Stimulated activated naive CD8-positive, alpha-beta T cell treated with anti-CD3 and anti-CD28 coated beads, Interleukin-15, Interleukin-2, amounts not matched to agents 100 U/mL and 50 U/mL, for 24 hours (primary cell): Measurements from ENCODE around the gene ZFP36.
A peak's percentile ranks its signal among the peaks of the same experiment; 100 is the strongest.
"Not testable (repeated sequence)": the region's sequence is repeated elsewhere in the genome, so short reads cannot be mapped to it uniquely, and the experiment has no call there.

ENCODE experiments used
- ATAC-seq: fragments of 150-1000 bp; cut with Tn5 transposase; one replicate; pipeline ENCODE4 v1.10.0; 2021
- DNase-seq: peaks from one replicate; pipeline ENCODE4 v3.0.0; 2021

Gene ZFP36, protein sequence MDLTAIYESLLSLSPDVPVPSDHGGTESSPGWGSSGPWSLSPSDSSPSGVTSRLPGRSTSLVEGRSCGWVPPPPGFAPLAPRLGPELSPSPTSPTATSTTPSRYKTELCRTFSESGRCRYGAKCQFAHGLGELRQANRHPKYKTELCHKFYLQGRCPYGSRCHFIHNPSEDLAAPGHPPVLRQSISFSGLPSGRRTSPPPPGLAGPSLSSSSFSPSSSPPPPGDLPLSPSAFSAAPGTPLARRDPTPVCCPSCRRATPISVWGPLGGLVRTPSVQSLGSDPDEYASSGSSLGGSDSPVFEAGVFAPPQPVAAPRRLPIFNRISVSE

DNA sequence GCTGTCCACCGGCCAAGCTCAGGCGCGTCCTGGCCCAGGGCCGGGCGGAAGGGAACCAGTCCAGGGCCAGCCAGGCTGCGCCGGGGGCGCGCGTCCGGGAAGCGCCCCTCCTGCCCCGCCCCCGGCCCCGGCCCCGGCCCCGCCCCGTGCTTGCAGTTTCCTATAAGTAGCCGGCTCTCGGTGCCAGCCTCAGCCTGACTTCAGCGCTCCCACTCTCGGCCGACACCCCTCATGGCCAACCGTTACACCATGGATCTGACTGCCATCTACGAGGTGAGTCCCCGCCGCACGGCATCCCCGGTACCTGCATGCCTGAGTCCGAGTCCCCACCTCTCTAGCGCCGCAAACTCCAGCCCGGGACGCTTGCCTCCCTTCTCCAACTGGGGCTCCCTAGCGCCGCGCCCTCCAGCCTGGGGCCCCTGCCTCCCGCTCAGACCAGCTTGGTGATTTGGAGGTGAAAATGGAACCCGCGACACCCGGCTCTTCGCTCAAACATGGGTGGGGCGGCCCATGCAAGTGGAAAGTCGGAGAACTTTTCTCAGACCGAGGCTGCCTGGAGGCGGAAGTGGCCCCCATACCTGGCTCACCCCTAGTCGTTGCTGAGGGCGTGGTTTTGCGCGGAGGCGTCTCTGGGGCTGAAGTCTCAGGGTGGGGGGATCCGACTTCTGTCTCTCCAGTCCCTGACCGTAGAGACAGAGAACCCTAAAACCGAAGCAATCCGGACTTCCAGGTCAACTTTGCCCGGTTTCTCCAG is at the start of gene ZFP36:
ZFP36 (plus strand) TSS at position 192 of the 754 bp plus-strand sequence; CDS start at position 250, 58 bp downstream.
- DNase-seq (peak; percentile 91), ATAC-seq (peak; percentile 33)

DNA sequence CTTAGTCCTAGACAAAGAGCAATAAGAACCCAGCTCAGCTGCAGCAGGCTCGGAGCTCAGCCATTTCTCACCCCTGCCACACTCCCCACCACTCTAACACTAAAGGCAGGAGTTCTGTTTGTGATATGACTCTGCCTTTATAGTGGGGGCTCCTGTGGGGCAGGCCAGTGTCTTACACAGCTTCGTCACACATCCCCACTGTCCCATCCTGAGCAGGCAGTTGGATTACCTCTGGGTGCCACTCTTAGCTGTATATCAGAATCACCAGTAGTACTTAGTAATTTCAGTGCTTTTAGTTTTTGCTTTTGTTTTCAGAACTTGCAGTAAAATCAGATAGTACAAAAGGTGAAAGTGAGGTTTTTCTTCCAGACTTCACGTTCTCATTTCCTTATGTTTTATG is 47.6 kb upstream of the ZFP36 start:
- ATAC-seq = no peak
- no peak for DNase-seq

DNA sequence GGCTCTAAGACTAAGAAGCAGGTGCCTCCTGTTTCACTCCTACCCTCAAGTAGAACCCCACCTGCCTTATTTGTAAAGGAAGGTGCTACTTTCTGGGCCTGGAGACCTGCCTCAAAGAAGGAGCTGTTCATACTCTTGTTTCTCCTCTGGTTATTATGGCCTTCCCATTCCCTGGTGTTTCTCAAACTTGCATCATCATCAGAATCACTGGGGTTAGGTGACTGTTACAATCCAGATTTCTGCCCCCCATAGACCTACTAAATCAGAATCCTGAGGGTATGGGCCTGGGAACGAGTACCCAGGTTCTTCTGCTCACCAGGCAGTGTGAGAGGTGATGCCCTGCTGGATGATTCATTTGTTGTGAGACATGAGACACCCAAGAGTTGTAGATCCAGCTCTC is 46.0 kb upstream of the ZFP36 start:
- no peak for ATAC-seq

DNA sequence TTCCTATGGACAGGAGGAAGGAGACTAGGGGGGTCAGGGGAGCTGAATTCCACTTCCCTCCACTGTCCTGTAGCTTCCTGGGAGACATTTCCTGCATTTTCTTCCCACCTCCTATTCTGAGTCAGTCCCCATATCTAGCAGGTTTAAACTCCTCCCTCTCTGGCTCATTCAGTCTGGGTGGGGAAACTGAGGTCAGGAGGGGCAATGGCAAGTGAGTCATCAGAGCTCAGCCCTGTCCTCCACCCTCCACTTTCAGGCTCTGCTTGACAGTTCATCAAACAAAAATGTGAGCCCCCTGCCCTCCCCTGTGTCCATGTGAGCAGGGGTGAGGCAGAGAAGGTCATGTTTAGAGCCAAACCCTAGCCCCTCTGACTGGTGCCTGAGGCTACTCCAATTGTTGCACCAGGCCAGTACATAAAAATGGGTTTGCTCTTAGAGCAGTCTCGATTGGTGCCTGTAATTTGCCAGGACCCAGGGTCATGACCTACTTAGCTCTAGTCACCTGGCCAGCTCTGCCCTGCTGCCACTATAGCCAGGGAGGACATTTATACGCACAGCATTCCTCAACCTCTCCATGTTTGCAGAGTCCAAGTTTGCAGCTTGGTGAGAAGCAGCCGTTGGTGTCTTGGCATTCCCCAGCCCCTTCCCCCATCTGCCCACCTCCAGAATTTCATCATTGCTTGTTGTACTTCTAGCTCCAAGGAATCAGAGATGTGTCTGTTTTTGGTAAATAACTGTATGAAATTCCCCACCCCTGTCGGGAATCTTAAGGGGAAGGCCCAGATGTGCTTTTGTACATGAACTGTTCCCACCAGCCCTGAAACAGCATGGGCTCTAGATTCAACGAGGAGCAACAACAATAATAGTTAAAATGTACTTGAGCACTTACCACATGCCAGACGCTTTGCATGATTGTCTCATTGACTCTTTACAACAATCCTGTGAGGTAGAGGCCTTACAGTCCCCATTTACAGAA is 43.7 kb upstream of the ZFP36 start:
- no peak for ATAC-seq
- DNase-seq = no peak

More for the DNA sequence above, 46.0 kb upstream of the ZFP36 start:
- no peak for DNase-seq

DNA sequence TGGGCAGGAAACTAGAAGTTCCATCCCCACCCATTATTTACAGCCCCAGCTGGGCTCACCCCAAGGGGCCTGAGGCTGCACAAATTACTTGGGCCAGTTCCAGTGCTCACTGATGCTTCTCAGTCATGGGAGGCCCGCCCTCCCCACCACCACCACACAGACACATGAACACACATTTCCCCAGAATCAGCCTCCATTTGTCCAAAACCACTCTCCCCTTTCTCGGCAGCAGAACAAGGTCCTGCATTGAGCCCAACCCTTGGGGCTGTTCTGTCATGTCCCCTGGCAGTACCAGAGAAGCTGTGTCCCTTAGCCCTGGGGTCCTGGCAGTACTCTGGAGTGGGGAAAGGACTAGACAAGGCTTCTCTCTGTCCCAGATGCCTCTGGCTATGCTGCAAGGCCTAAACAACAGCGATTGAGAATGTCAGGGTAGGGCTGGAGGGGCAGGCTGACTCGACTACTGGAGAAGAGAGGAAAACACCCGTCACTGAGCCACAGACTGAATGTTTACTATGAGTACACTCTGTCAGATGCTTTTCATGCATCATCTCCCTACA is 42.7 kb upstream of the ZFP36 start:
- DNase-seq (no peak), ATAC-seq (no peak)

DNA sequence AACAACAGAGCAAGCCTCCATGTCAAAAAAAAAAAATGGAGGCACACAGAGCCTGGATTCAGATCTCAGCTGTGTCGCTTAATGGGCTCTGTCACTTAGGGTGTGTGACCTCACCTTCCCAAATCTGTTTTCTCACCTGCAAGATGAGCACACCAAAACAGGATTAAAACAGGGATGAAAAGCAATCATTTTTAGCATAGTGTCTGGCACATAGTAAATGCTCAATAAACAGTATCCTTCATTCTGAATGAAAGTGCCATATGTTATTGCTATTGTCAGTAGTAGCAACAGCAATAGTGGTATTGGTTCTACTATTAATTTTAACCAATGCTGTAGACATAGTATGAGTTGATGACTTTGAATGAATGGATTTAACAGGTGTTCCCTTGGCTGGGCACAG is 41.1 kb upstream of the ZFP36 start:
- no peak for ATAC-seq
- DNase-seq = no peak

DNA sequence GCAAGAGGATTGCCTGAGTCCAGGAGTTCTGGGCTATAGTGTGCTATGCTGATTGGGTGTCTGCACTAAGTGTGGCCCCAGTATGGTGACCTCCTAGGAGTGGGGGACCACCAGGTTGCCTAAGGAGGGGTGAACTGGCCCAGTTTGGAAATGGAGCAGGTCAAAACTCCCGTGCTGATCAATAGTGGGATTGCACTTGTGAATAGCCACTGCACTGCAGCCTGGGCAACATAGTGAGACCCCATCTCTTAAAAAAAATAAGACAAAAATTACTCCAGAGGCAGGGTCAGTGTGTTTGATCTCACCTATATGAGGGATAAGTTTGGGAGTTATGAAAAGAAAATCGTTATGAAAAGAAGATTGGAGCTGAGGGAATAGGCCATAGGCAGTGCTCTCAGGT is 37.4 kb upstream of the ZFP36 start:
- ATAC-seq = no peak

DNA sequence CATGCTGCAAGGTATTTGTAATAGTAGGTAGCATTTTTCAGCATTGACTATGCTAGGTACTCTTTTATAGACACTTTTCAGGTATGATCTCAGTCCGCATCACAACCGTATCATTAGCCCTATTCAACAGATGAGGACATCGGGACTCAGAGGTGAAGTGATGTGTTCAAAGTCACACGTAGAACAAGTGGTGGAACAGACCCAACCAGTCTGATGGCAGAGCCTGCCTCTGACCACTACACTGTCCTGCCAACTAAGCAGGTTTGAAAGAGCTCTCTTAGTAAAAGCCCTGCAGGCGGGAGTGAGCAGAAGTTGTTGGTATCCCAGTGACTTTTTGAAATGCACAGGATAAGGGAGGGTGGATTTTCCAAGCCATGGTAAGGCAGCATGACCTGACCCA is 35.9 kb upstream of the ZFP36 start:
- no peak for ATAC-seq

More for the DNA sequence above, 37.4 kb upstream of the ZFP36 start:
- DNase-seq = no peak

DNA sequence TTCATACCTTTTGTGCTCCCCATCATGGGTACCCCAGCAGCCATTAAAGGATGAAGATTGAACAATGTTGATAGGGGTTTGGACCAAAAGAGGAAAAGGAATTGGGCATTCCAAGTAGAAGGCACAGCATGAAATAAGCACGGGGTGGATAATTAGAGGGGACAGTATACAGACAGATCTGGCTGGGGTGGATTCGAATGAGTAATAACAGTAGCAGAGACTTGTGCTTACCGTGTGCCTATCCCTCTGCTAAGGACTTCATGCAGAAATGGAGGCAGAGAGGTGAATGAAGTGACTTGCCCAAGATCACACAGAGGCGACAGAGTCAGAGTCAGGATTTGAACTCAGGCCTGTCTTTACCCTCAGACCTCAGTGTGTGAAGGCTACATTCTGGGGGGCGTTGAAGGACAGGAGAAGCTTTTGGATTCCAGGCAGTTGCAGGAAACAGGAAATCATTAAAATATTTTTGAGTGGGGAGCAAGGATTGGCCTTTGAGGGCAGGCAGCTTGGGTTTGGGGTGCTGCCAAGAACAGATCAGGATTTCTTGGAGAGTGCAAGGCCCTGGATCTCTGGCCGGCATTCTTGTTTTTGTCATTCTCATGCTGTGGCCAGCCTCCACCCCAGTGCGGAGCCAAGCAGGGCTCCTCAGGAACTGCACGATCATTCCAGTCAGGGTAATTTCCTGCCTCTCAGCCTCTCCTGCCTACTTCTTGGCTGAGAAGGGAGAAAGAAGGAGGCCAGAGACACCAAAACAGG is 34.4 kb upstream of the ZFP36 start:
- ATAC-seq (no peak), DNase-seq (no peak)

More for the DNA sequence above, 35.9 kb upstream of the ZFP36 start:
- no peak for DNase-seq

DNA sequence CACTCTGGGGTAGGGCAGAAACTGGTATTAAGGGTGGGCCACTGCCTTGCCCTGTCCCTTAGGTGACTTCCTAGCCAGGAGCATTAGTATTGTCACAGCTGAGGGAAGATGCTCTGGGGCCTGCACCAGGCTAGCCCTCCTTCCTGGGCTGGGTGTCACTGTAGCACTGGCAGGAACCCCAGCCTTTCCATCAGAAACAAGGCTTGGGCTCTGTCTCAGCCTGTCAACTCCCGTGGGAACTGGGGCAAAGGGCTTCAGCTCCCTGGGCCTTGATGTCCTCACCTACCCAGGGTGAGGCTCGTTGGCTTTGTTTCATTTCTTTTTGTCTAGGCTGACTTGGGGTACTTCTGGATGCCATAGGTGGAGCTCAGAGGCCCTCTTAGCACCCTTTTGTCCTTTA is 33.7 kb upstream of the ZFP36 start:
- ATAC-seq (no peak), DNase-seq (no peak)

DNA sequence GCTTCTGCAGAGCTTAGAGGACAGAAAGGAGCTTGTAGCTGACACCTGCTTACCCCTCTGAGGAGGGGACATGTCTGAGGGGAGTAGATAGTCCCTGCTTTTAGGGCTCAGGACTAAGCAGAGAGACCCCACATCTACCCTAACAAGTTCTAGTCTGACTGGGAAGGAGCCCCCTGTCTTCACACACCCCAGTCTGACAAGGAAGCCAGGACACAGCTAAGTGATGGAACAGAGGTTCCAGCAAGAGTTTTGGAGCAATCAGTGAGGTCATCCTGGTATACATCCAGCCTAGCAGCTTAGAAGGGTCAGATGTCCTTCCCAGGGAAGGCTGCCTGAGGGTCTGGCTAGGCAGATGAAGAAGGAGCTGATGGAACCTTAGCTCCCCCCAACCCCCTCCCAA is 30.7 kb upstream of the ZFP36 start:
- DNase-seq = no peak
- ATAC-seq = no peak

DNA sequence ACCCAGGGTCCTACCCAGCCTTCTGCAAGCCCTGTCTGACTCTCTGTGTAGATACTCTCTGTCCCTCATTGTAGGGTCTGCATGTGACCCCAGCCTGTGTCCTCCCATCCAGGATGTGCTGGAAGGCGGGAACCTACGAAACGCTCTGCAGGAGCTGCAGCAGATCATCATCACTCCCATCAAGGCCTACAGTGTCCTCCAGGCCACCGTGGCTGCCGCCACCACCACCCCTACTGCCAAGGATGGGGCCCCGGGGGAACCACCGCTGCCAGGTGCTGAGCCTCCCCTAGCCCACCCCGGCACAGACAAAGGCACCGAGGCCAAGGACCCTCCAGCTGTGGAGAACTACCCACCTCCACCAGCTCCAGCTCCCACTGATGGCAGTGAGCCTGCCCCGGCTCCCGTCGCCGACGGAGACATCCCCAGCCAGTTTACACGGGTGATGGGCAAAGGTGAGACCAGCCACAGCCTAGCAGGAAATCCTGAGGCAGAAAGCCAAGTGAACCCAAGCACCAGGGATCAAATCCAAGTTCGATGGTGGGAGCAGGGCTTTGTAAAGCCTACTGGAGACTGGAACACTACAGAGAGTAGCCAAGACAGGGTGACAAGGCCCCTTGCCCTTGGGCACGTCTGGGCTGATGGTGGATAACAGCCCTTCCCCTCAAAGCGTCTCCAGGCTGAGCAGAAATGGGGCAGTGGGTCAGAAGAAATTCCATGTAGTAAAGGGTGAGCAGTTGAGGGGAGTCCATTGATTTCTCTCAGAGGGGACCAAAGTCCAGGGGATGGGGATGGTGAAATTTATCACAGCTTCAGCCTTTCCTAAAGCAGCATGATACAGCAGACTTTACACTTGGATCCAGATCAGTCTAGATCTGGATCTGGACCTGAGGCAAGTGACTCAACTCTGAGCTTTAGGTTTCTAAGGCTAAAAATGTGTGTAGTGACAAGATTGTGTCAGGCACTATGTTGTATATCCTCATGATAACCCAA is 29.0 kb upstream of the ZFP36 start:
- DNase-seq = no peak
- no peak for ATAC-seq

DNA sequence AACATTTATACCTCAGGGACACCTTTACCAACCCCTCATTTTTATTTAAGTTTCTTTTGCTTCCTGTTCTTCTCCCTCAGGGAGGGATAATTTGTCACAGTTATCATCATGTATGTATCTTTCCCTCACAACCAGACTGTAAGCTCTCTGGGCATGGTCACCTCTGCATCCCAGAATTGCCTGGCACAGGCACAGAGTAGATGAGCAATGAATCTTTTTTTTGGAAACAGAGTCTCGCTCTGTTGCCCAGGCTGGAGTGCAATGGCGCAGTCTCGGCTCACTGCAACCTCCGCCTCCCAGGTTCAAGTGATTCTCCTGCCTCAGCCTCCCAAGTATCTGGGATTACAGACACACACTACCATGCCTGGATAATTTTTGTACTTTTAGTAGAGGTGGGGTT is 27.3 kb upstream of the ZFP36 start:
- not testable (repeated sequence) for DNase-seq, ATAC-seq

DNA sequence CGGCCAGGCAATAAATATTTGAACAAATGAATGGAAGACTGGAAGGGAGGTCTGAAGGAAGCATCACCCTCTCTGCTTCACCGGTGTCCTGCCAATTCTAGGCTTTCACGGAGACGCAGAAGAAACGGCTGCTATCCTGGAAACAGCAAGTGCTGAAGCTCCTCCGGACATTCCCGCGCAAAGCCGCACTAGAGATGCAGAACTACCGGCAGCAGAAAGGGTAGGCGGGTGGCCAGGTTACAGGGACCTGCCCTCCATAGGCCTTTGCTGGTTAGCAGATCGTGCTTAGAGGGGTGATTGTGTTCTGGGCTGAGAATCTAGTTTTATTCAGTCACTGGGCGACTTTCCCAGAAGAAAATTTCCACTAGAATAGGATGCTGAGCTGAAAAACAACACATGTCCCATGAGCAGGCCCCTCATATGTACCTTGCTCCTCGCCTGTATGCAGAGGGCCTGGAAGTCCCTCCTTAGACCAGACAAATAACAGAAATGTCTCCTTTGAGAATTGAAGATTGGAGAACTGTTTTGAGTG is 26.7 kb upstream of the ZFP36 start:
- no peak for DNase-seq
- no peak for ATAC-seq

DNA sequence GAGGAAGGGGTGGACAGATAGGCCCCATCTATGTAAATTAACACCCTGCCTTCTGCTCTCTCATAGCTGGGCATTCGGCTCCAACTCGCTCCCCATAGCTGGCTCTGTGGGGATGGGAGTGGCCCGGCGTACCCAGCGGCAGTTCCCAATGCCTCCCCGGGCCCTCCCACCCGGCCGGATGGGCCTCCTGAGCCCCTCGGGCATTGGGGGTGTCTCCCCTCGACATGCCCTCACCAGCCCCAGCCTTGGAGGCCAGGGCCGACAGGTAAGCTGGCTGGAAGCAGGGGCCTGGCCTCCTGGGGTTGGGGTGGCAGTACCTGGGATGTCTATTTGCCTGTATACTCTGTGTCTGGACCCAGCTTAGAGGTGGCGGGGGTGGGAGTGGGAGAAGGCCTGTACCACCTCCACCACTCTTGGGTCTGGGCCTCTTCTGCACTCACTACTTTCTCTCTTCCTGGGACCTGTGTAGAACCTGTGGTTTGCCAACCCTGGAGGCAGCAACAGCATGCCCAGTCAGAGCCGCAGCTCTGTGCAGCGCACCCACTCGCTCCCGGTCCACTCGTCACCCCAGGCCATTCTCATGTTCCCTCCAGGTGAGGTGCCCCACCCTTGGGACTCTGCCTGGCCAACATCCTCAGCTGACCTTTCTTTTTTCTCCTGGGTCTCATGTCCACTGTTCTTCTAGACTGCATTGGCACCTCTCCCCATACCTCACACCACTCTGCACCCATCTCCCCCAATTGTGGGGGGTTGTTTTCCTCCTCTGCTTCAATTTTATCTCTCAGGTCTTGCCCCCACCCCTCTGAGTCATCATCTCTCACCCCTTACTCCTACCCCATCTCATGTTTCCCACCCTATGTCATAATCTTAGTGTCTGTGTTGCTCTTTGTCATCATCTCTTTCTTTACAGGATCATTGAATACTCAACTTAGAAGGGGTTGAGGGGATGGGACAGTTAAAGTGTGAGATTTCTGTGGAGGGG is 25.8 kb upstream of the ZFP36 start:
- ATAC-seq (no peak), DNase-seq (no peak)

DNA sequence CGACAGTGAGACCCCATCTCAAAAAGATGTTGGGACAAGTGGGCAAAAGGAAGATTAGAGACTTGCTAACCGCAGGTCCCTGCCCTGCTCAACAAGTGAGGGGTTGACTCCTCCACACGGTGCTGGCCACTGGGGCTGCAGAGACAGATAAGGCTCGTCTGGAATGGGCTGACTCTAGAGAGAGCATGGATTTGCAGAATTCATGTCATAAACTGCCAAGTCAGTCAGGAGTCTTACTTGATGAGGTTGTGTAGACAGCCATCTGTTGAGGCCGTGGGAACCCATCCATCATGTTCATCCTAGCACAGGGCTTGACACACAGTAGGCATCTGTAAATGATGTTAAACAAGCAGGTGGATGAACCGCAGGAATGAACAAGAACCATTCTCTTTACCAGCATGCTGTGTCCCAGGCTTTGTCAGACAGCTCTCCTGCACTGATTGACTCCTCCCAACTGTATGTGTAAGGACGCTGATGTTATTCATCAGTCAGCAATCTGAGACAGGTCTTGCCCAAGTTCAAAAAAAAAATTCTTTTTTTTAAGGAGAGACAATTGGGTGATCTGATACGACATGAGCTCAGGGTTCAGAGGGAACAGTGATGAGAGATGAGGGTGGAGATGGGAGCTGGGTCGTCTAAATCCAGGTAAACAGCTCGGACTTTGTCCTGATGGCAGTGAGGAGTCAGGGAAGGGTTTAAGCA is 24.6 kb upstream of the ZFP36 start:
- no peak for DNase-seq
- ATAC-seq = no peak

DNA sequence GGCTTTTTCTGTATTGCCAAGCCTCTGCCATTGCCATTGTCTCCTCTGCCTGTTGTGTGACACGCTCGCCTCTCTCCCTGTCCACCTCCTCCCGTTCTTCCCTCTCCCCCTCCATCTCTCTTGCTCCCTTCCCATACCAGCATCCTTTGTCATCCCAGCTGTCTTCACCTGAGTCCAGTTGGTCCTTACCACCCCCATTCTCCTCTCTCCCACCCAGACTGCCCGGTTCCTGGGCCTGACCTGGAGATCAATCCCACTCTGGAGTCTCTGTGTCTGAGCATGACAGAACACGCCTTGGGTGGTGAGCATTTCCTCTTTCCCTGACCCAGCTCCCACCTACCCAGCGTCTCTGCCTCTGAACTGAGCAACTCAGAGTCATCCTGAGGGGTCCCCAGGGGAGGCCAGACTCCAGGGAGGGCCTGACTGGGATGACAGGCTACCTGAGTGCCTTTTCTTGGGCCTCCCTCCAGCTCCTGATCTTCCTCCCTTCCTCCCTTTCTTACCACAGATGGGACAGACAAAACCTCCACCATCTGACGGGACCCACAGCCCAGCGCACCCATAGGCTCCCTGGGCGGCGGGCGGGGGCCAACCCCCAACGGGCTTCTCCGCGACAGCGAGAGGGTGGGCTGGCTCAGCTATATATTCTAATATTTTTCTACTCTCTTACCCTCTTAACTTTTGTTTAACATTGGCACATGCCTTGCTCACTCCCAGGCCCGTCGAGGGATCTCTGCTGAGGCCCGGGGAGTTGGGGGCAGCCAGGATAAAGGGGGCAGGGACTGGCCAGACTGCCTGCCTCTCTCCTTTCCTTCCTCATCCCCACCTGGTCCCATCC is 23.4 kb upstream of the ZFP36 start:
- no peak for ATAC-seq
- DNase-seq = no peak
